HEK293T (cell line): Measurements from ENCODE around the gene SCNN1G.
"Not testable (repeated sequence)": the region's sequence is repeated elsewhere in the genome, so short reads cannot be mapped to it uniquely, and the experiment has no call there.

ENCODE experiments used
- SP1 ChIP-seq: fragments of 450-650 bp; IDR thresholded peaks from 2 replicates; pipeline ENCODE4 v1.6.1; 2017
- SUZ12 ChIP-seq: fragments of 450-650 bp; IDR thresholded peaks from 2 replicates; pipeline ENCODE4 v1.6.1; 2016; ENCODE audit warnings: mild to moderate bottlenecking
- TARDBP ChIP-seq: fragments of 450-650 bp; IDR thresholded peaks from 2 replicates; pipeline ENCODE4 v1.6.1; 2016

DNA sequence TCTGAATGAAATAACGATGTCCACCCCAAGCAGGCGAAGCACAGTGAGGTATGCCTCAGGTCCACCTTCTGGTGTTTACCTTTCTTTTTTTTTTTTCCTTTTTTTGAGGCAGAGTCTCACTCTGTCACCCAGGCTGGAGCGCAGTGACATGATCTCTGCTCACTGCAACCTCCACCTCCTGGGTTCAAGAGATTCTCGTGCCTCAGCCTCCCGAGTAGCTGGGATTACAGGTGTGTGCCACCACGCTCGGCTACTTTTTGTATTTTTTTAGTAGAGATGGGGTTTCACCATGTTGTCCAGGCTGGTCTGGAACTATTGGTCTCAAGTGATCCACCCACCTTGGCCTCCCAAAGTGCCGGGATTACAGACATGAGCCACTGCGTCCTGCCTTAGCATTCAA, 38.2 kb upstream of the SCNN1G start:
- TF ChIP-seq TARDBP, SUZ12, SP1: not testable (repeated sequence)
